ENCODE measurements around the gene ZSCAN29. TPM values are rescaled to one million over a fixed set of nuclear protein-coding genes. Genes with fewer than 3 reads are reported as not detected.
A peak's percentile ranks its signal among the peaks of the same experiment; 100 is the strongest.

The ZSCAN29 gene
- total and polyA plus RNA-seq, 2 of the 13 experiments (the other 11 are each of a cell fraction or from before 2014, with no cell fraction given): 8.3 to 27.4 TPM

- TF ChIP-seq EED (CRISPR knock-in tag; IDR thresholded peaks at IDR 0.05): no peak; the same call in none of the 2 replicates
- no peak for TF ChIP-seq GPN1 (CRISPR knock-in tag; IDR thresholded peaks at IDR 0.05; ENCODE audit: borderline replicate concordance)
- no peak for TF ChIP-seq NFATC3 (CRISPR knock-in tag; IDR thresholded peaks at IDR 0.05)
- no peak for TF ChIP-seq RFX3 (CRISPR knock-in tag; IDR thresholded peaks at IDR 0.05)
- peak; percentile 29; the same call in 1 of the 2 replicates for TF ChIP-seq ZNF784 (CRISPR knock-in tag; IDR thresholded peaks at IDR 0.05; ENCODE audit: borderline replicate concordance)
- TF ChIP-seq ZNF496 (CRISPR knock-in tag; IDR thresholded peaks at IDR 0.05; ENCODE audit: insufficient replicate concordance): no peak
- no peak for TF ChIP-seq ZBTB25 (CRISPR knock-in tag; IDR thresholded peaks at IDR 0.05)
- TF ChIP-seq MYC (CRISPR knock-in tag; IDR thresholded peaks at IDR 0.05; ENCODE audit: borderline replicate concordance): peak; percentile 85
- TF ChIP-seq KDM3A (CRISPR knock-in tag; IDR thresholded peaks at IDR 0.05; ENCODE audit: low read depth): peak; percentile 69; the same call in 1 of the 2 replicates
- peak; percentile 72 for TF ChIP-seq HNRNPLL (IDR thresholded peaks at IDR 0.05; ENCODE audit: low read depth, low read length, poor library complexity, severe bottlenecking)
- peak; percentile 84 to 88; a peak in 3 of 4 replicates for TF ChIP-seq HMGXB4 (CRISPR knock-in tag; IDR thresholded peaks at IDR 0.05; ENCODE audit: borderline replicate concordance in 1 of 2, low read depth in 1 of 2)
- no peak for TF ChIP-seq ZNF720 (CRISPR knock-in tag; IDR thresholded peaks at IDR 0.05)
- no peak for TF ChIP-seq ZNF737 (CRISPR knock-in tag; IDR thresholded peaks at IDR 0.05; ENCODE audit: borderline replicate concordance)
- peak; percentile 89 for TF ChIP-seq NR2C2 (CRISPR knock-in tag; IDR thresholded peaks at IDR 0.05; ENCODE audit: borderline replicate concordance)
- TF ChIP-seq TOPORS (CRISPR knock-in tag; IDR thresholded peaks at IDR 0.05): 0 out of 2 replicates have a peak, but pooled peaks have one; percentile 45
- peak; percentile 57 for TF ChIP-seq HBP1 (CRISPR knock-in tag; IDR thresholded peaks at IDR 0.05; ENCODE audit: low read depth)
- TF ChIP-seq ETS1 (CRISPR knock-in tag; IDR thresholded peaks at IDR 0.05): peak; percentile 91; the same call in 1 of the 2 replicates
- 0 out of 2 replicates have a peak, but pooled peaks have one; percentile 28 for TF ChIP-seq NR0B2 (CRISPR knock-in tag; IDR thresholded peaks at IDR 0.05)
- TF ChIP-seq FIP1L1 (IDR thresholded peaks at IDR 0.05; ENCODE audit: borderline replicate concordance, insufficient read depth, low read depth, low read length): no peak
Measured at GRCh38 chr15:43370975-43371974, at the start of gene ZSCAN29, which contains the start of gene TUBGCP4 (continued).

Measured in HepG2 (cell line).